Cortex of kidney (tissue), 1 donor: Measurements from ENCODE around the gene SIMC1.

Experiments
- DNase-seq: peaks from one replicate; lab custom pipeline; 2025; lab: John Stamatoyannopoulos, UW

The SIMC1 gene

DNA sequence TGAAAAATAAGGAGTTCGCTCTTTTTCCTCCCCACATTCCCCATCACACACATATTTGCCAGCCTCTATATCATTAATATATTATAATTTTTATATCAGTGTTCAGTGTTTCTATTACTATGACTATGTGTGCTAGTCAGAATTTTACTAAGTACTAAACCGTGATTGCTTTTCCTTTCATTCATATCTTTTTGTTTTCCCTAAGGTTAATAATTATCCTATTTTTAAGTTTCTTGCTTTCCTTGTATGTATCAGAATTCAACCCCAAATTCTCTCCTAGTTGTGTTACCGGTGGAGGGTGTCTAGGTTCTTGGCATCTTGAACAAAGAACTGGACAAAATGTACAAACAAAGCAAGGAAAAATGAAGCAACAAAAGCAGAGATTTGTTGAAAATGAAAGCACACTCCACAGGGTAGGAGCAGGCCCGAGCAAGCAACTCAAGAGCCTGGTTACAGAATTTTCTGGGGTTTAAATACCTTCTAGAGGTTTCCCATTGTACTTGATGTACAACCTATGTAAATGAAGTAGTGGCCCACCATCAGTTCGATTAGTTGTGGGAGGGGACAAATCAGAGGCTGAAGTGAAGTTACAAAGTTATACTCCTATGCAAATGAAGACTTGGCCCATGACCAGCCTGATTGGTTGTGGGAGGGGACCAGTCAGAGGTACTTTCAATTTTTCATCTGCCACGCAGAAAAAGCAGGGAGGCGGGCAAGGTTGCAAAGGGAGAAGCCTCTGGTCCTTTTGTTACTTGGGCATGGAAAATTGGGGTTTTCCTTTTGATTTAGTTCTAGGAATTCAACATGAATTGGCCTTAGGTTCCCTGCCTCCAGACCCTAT is 79.5 kb downstream of the SIMC1 start:
- DNase-seq, result no peak

DNA sequence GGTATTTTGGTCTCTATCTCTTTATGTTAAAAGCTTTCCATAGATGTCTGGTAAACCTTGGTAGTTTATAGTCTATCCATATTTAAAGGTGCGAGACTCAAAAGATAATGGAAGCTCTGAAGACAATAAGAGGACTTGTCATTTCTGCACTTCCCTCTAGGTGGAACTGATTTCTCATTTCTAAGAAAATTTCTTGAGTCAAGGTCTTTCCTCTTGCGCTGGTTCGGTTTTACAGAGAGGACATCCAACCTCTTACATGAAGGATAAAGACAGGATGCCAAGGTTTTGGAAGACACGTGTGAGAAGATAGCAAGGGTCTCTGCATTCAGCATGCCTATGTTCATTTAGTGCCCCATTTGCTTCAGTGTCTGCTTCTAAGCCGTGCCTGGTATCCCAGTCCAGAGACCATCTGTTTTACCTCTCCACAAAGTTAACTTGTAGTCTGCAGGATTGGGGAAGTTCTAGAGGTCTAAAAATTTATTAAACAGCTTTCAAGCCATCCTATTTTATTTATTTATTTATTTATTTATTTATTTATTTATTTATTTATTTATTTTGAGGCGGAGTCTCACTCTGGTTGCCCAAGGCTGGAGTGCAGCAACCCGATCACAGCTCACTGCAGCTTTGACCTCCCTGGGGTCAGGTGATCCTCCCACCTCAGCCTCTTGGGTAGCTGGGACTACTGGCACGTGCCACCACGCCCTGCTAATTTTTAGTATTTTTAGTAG is 81.8 kb downstream of the SIMC1 start:
- no peak for DNase-seq

DNA sequence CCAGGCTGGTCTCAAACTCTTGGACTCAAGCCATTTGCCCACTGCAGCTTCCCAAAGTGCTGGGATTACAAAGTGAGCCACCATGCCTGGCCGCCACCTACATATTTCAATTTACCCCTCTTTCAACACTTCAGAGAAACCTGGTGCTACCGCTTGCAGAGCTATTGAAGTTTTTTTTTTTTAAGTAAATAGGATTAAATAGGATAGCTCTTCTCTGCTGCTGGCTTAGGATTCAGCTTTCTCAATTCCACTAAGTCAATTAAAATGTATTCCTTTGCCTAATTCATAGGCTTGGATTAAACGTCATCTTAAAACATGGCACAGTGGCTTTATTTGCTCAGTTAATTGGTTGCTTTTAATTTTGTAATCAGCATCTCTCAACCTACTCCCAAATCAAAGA is 82.4 kb downstream of the SIMC1 start:
- no peak for DNase-seq

DNA sequence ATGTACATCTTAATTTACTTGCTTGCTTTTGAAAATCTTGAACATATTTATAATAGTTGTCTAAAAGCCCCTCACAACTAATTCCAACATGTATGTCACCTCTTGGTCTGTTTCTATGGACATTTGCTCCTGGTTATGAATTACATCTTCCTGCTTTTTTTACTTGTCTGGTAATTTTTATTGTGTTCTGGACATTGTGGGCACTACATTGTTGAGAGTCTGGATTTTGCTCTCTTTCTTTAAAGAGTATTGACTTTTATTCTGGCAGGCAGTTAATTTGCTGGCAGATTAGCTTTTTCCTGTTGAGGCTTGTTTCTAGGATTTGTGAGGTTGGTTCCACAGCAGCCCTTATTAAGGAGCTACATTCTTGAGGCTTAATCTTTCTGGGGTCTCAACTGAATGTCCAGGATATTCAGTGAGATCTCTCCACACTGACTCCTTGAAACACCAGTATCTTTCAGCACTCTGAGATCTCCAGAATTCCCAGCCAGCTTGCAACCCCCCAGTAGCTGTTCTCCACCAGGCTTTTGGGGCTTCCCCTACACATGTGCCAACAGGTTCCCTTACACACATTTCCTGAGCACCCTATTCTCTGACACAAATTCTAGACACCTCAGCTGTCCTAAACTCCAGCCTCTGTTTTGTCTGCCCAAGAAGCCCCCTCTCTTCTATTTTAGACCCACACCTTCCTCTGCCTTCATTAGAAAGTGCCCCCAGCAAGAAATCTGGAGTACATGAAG is 96.0 kb downstream of the SIMC1 start:
- no peak for DNase-seq

DNA sequence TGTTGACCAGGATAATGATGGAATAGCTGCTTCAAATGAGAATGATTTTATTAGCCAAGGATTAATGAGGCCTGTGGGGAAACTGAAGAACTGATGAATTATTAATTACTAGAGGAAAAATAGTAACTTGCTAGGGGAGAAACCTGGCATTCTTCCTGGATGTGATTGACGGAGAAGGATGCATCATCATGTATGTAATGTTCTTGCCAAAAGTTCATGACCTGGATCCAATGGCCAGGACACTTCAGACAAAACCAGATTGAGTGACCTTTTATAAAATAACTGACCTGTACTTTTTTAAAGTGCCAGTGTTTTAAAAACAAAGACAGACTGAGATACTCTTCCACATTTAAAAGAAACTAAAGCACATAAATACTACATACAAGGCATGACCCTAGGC is 99.7 kb downstream of the SIMC1 start:
- no peak for DNase-seq

DNA sequence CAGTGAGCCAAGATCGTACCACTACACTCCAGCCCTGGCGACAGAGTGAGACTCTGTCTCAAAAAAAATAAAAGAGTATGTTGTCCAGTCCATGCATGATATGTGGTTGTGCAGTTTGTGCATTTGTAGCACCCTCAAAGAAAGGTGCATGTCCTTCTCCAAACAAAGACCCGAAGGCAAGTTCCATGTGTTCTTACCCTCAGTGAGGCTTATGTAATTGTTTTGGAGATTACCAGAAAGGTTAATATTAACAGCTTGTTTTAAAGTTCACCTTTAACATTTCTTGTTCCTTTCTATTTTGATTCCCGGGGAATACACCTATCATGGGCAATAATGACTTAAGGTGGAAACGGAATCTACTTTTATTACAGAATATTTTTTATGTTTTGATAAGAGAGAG is 101.1 kb downstream of the SIMC1 start:
- DNase-seq, result no peak

DNA sequence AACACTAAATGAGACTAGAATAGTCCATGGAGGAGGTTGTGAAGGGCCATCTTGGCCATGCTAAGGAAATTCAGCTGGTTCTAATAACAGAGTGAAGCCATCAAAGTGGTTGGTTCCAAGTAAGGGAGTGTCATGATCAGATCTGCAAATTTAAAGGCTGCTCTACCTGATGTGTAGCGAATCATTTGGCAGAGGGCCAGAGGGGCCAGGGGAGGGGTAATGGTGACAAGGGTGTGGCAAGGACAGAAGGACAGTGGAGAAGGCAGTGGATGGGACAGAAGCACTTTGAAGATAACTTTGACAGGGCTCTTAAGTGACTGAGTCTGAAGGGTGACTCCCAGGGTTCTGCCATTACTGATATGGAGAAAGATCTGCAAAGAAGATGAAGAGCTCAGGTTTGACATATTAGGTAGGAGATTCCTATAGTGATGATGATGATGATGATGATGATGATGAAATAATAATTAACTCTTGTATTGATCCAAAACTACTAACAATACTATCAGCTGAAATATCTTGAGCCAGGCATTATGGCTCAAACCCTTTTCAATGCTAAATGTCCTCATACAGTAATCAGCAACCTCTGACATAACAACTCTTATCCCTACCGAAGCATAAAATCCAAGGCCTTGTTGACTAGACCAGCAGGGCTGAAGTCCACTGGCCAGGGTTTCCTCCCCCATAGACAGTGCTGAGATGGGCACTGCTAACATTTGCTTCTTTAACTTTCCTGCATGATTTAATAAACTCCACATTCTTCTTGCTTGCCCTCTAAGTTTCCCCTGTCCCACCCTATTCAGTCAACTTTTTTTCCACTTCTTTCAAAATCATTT is 103.3 kb downstream of the SIMC1 start:
- DNase-seq, result no peak

DNA sequence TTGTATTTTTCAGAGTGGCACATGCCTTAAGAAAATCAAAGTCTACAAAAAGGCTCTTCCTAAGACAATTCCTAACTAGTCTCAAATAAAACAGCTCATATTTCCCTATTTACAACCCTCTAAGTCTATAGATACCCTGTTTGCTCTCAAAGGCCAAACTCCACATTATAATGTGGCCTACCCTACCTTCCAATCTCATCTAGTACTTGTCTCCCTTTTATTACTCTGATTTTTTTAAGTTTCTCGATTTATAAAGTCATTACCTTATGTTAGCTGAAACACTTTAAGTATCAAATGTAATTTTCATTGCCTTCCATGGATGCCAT is 103.9 kb downstream of the SIMC1 start:
- no peak for DNase-seq

DNA sequence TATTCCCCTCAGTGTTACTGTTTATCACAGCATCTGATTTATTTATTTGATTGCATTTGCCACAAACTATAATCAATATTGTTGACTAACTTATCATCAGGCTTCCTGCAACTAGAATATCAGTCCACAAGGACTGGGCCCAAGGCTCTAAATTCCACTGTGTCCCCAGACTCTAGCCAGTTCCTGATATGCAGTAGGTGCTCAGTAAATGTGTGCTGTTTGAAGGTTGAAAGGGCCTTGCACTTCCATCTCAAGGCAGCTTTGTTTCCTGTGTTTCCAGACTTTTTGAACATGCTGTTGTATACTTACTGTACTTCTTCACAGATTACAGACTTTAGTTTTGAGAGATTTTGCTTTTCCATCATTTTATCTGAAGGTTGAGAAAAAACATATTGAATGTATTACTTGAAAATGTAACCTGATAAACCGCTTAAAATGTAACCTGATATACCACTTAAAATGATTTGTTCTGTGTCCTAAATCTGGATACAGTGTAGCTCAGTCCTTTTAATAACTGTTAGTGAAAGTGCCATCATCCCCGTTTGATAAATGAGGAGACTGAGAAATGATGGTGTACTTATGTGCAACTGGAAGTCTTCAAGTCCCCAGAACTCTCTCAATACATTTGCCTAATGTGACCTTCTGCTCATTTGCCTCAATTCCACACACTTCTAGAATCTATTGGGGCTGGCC is 104.7 kb downstream of the SIMC1 start:
- no peak for DNase-seq

DNA sequence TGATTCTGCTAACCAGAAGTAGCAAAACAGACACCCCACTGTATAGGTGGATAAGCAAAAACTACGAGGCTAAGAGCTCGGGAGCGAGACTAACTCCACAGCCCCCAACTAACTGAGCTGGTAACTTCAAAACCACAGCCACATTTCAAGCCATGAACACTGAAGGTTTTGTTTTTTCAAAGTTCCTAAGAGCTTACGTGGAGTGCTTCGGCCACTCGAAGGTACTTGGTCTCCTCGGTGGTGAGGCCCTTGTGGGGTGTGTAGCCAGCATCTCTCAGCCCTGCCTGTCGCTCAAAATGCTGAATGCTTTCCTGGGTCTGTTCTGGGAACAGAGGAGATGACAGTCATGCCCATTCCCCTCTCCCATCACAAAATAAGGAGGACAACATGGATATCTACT is 112.2 kb downstream of the SIMC1 start:
- no peak for DNase-seq

DNA sequence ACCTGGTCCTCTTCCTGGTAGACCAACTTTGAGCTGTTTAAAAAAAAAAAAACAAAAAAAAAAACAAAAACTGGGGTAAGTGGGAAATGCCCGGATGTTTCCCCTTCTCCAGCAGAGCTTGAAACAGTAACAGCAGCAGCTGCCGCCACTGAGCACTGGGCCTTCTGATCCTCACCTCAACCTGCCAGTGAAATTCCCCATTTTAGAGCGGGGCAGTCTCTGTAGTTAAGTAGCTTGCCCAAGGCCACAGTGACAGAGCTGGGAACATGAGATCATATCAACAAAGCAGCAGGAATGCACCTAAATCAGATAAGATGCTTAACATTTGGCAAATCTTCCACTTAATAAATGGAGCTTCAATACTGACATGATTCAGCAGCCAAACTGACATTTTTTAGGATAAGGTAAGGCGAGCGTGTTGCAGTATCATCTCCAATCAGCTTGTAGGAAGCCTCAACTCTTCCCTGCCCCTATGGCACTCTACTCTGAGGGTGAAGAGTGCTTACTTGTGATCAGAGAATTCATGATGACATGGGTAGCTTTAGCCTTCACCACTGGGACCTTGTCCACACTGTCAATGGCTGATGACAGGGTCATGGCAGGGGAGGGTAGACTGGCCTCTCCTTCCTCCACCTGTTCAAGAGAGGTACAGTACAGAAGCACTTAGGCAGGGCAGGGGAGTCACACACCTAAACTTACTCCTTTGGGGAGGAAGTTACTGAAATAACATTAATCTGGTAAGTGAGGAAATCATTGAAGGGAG is 114.1 kb downstream of the SIMC1 start:
- DNase-seq, result no peak

DNA sequence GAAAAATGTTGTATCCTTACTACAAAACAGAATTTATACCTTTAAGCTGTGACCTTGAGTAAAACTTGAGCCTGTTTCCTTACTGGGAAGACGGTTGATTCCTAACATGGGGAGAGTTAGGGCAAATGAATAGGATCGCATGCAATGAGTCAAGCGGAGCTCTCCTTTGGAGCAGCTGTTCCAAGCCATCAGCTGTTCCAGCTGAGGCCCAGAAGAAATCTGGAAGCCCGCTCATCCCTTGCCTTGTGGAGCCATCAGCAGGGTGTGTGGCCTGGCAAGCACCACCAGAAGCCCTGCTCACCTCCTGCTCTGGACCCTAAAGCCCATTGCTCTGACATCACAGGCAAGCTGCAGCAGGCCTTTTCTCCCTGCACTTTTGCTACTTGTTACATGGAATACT is 115.3 kb downstream of the SIMC1 start:
- no peak for DNase-seq

DNA sequence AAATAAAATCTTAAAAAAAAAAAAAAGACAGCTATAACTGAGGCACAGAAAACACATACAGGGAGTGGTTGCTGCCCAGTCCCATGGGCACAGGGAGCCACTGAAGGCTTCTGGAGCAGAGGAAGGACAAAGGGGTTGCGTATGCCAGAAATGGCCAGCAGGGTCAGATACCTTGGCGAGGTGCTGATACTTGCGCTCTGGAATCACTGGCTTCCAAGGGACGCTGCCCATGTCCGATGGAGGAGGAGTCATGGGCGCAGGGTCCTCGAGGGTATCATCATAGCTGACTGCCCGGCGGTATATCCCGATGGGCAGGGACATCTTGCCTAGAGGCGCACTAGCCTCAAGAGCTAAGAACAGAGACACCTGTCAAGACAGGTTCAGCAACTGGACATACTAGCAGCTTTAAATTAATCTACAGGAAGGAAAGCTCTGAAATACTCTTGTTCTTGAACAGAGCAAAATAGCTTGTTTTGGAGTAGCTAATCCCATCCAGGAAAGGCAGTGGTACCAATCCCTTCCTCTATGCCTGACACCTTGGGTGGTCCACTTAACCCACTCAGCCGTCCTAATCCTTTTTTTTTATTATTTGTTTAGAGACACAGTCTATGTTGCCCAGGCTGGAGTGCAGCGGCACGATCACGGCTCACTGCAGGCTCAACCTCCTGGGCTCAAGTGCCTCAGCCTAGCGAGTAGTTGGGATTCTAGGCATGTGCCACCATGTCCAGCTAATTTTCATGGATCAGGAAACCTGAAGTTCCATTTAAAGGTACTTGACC is 117.4 kb downstream of the SIMC1 start:
- DNase-seq, result no peak

DNA sequence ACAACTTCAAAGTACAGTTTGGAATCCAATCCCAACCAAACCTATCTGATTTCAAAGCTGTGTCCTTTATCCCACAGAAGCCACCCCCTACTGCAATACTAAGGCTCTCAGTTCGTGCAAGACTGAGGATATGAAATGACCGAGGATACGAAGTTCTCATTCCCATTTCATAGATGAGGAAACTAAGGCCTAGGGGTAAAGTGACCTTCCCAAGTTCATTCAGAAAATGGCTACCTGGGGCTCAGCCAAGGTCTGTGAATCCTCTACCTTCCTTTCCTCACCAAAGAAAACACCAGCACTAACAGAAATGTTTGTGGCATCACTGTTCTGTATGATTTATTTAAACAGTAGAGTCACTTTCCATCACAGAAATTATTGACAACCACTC is 117.9 kb downstream of the SIMC1 start:
- no peak for DNase-seq

DNA sequence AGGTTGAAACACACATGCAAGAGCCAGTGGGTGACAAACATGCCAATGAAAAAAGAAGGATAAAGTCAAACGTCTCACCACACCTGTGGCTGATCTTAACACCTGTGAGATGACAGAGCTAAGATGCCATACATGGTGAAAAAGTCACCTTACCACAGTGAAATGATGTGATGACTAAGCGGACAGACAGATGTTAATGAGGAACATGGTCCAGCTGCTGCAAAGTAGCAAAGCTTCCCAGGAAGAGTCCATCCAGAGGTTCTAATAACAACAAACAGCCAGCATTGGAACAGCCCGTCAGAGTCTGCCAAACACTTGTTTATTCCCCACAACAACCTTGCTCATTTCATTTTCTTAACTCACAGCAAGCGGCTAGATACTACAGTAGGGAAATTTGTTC is 121.4 kb downstream of the SIMC1 start:
- no peak for DNase-seq

DNA sequence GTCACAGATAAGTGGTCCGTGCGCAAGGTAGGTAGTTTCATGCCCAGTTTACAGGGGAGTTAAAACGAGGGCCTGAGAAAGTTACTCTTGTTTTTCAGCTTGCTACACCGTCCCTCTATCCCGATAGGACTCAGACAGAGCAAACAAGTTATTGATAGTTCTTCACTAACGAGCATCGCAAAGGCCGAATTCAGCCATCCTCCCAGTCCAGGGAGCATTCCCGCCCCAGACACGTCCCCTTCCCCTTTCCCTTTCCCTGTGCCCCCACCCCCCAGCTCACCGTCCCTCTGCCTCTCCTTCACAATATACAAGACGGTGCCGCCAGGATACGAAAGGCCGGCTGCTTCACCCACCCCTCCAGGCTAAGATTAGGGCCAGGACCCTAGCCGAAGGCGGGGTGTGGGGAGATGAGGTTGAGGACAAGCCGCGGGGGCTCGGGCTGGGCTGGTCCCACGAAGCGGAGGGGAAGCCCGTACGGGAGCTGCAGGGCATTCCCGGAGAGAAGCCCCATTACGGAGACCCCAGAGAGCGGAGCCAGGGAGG is 122.7 kb downstream of the SIMC1 start:
- no peak for DNase-seq

DNA sequence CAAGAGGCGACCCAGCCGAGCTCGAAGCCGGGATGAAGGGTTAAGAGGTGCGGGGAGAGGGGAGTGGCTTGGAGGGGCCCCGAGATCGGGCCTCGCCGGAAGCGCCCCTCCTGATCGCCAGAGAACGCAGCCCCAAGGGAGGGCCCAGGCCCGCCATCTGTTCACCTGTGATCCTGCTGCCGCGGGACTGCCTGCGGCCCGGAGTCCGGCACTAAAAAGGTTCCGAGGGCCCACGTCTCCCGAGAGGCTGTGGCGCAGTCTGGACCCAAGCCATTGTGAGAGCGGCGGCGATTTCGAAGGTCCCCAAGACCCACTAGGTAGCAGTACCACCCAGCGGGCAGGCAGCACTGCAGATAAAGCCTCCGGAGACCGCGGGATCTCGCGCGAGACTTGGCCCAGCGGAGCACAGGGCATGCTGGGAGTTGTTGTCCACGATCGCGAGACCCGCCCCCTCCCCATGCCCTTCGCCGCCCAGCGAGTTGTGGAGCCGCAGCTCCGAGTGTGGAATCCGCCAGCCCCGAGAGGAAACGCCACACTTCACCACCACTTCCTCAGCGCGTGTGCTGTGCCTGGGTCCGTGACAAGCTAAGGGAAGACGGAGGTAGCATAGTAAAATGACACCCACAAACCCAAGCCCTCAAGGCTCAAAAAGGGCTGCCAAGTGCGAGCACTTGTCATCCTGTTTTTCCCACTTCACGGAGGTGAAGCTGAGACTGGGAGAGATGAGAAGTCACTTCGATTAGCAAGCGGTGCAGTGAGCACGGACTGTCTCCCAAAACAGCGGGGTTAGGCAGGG is 123.4 kb downstream of the SIMC1 start, which contains the start of gene KIAA1191:
KIAA1191 (minus strand) TSS at position 328 of the 796 bp plus-strand sequence. CDS start 2,256 bp downstream, outside the sequence.
- DNase-seq, result no peak

DNA sequence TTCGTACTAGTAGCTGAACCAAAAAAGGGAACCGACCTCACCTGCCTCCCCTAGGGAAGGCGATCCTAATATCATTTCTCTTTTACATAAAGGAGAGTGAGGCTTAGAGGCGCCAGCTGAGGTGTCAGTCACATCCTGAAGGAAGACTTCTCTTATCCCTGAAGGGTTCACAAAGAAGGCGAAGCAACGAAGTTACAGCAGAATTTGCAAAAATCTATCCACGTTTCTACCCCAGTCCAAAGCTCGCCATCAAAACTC is 123.9 kb downstream of the SIMC1 start:
- no peak for DNase-seq

DNA sequence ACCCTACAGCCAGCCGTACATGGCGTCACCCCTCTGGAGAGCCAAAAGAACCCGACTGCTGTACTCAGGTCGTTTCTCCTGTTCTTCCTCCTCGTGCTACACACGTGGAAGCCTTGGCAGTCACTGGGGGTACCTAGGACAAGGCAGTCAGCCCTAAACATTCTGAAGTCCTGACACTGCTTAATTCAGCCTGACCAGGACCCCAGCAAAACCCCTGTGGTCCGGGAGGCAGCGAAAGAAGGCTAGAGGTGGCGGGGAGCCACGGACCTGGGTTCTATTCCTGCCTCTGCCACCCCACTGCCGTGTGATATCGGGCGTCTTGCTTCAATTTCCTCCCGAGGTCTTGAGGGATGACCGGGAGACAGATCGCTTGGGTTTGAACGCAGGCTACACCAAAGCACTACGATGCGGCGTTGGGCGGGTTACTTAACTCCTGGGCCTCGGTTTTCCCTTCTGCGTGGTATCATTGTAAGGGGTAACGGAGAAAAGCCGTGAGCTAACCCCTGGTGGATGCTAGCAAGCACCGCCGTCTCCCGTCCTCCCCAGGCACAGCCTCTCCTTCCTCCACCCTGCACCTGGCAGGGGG is 126.6 kb downstream of the SIMC1 start:
- no peak for DNase-seq
